GM18873 (cell line): Measurements from ENCODE around the gene SCAMP2.
"Not testable (repeated sequence)": the region's sequence is repeated elsewhere in the genome, so short reads cannot be mapped to it uniquely, and the experiment has no call there.

ENCODE experiments used
- ATAC-seq: cut with Tn5 transposase; IDR thresholded peaks from one replicate; pipeline ENCODE4 v1.9.1; 2021; ENCODE audit warnings: mild to moderate bottlenecking, moderate library complexity, moderate number of reproducible peaks; ENCODE audit not compliant: unreplicated experiment, low FRiP score

The SCAMP2 gene, protein sequence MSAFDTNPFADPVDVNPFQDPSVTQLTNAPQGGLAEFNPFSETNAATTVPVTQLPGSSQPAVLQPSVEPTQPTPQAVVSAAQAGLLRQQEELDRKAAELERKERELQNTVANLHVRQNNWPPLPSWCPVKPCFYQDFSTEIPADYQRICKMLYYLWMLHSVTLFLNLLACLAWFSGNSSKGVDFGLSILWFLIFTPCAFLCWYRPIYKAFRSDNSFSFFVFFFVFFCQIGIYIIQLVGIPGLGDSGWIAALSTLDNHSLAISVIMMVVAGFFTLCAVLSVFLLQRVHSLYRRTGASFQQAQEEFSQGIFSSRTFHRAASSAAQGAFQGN

DNA sequence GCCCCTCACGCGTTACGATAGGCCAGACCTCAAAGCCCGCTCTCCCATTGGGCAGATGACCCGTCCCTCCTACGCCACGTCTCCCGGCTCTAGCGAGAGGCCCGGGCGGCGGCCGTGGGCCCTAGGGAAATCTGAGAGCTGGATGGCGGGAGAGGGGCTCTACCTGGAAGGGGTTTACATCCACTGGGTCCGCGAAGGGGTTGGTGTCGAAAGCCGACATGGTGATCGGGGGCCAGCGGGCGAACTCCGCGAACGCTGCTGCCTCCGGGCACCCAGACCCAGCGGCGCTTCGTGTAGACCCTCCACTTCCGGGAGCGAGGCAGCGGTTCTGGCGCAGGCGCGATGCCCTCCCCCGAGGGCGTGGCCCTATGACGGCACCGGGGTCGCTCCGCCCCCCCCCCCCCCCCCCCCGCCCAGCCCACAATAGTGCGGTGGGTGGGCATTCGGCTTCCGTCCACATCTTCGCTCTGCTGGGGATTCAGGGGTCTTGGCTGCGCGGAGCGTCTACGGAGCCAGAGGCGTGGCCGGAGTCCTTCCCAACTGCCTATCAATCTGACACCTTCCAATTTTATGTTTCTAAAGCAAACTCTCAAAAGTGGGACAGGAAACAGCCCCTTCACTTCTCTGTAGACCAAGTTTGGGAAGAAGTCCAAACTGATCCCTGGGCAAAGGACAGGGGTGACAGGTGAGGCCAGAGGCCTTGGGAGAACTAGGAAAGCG lies at the start of gene SCAMP2:
Gene SCAMP2 (minus strand): TSS at position 330 of the 720 bp plus-strand sequence. CDS start 110 bp downstream, at position 220.
- ATAC-seq: peak; percentile 77

DNA sequence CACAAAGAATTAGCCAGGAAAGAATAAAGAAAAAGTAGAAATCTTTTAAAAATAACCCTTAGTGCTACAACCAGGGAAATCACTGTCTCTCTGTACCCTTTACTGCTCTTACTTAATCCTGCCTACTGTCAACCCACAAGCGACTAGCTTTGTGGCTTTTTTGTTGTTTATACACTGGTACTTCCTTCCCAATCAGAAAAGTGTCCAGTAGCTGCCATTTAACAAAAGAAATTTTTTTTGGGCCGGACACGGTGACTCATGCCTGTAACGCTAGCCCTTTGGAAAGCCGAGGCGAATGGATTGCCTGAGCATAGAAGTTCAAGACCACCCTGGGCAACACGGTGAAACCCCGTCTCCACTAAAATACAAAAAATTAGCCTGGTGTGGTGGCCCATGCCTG lies 47.3 kb upstream of the SCAMP2 start:
- ATAC-seq: no peak

DNA sequence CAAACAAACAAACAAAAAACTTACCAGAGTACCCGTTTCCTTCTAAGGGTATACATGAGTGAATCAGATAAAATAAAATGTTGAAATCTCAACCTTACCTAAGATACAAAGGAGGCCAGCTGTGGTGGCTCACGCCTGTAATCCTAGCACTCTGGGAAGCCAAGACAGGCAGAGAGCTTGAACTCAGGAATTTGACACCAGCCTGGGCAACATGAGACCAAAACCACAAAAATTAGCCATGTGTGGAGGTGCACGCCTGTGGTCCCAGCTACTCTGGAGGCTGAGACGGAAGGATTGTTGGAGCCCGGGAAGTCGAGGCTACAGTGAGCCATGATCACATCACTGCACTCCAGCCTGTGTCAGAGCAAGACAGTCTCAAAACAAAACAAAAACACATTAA lies 44.5 kb upstream of the SCAMP2 start:
- no peak for ATAC-seq

DNA sequence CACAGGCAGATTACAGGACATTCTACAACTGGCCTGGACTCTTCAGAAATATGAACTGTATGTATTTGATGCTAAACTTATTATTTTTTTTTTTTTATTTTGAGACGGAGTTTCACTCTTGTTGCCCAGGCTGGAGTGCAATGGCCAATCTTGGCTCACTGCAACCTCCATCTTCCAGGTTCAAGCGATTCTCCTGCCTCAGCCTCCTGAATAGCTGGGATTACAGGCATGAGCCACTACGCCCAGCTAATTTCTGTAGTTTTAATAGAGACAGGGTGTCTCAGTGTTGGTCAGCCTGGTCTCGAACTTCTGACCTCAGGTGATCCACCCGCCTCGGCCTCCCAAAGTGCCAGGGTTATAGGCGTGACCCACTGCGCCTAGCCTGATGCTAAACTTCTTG lies 40.6 kb upstream of the SCAMP2 start:
- not testable (repeated sequence) for ATAC-seq

DNA sequence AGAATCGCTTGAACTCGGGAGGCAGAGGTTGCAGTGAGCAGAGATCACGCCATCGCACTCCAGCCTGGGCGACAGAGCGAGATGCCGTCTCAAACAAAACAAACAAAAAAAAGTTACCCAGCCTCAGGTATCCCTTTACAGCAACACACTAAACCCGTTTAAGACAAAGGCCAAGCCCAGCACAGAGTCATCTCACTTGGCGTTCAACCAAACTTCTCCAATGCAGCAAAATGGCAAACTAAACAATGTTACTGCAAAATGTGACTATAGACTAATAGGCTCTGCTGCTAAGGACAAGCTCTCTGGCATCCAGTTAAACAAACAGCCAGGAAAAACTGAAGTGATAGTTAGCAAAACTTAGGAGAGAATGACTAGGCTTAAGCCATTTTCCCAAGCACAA lies 39.9 kb upstream of the SCAMP2 start:
- ATAC-seq: no peak

DNA sequence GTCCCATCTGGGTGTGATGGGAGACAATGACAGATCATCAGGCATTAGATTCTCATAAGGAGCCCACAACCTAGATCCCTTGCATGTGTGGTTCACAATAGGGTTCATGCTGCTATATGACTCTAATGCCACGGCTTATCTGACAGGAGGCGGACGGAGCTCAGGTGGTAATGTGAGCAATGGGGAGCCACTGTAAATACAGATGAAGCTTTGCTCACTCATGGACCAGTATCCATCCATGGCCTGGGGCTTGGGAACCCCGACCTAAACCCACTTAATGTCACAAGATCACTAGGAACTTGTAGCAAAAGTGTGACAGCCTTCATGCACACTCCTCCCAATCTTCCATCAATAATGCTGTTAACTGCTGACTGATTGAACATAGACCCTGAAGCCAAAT lies 35.5 kb upstream of the SCAMP2 start:
- no peak for ATAC-seq

DNA sequence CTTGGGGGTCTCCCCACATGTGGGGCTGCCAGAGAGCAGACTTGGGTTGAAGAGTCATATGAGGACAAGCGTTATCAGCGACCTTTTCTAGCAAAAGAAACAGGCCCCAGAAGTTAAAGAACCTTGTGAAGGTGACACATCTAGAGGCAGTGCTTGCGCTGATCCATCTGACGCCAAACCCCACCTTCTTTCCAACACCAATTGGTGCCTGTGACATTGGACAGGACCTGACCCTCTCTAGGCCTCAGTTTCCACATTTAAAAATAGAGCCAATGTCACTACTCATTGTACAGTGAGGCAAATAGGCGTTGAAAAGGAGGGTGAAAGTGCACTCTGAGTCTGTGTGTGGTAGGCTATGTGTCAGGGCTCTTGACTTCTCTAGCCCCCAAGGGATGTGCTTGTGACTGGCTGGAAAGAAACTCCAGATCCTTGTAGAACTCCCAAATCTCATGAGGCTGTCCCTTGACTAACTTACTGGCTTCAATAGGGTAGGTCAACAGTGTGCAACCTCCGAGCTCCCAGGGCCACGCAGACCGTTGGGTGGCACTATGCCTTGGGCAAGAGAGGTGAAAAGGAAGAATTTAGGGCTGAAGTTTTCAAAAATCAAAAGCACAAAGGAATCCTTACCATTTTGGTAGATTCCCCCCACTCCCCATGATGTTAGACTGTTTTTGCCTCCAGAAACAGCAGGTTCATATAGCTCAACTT lies 34.2 kb upstream of the SCAMP2 start:
- ATAC-seq: no peak

DNA sequence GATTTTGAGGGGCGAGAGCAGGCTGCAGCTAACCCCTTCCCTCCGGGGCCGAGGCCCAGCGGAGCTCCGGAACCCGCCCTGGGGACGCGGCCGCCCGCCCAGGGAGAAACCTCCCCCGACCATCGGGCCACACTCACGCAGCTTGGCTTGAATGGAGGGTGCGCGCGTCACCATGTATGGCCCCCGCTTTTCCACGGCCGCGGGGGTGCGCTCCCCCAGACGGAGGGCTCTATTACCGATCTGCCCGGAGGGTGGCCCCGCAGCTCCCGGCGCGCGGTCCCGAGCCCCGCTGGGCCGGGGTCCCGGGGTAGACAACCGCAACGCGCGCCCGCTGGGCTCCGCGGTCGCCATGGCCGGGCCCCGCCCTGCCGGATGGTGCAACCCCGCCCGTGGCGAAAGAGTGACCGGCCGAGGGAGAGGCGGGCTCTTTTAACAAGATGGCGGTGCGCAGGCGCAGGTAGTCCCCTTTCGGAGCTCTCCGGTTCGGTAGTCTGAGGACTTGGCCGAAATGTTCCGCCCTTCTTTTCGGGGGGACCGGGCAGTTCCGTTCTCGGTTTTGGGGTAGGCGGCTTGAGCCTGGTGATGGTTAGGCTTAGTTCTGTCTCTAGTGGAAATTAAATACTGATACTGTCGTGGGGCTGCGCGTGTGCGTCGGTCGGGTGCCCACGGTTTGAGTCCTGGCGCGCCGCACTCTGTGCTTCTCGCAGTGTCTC lies 33.4 kb upstream of the SCAMP2 start, which contains the start of gene FAM219B:
Gene FAM219B (minus strand): TSS at position 402 of the 713 bp plus-strand sequence. CDS start 51 bp downstream, at position 351.
- ATAC-seq: peak; percentile 73

DNA sequence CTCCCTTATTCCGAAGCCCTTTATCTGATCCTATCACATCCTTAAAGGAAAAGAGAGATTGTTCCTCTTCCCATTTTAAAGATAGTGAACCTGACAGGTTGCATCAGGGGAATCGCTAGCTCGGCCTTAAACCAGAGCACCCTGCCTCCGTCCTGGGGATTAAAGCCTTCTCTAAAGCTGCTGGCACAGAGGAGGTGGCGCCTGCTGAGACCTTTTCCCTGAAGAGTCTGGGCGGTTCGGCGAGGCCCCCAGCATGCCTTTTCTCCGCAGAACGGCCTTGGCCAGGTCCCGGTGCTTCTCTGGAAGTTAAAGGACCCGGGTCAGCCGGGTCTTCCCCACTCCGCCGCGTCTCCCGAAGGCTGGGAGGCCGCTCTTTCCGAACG lies 32.9 kb upstream of the SCAMP2 start:
- ATAC-seq: no peak

DNA sequence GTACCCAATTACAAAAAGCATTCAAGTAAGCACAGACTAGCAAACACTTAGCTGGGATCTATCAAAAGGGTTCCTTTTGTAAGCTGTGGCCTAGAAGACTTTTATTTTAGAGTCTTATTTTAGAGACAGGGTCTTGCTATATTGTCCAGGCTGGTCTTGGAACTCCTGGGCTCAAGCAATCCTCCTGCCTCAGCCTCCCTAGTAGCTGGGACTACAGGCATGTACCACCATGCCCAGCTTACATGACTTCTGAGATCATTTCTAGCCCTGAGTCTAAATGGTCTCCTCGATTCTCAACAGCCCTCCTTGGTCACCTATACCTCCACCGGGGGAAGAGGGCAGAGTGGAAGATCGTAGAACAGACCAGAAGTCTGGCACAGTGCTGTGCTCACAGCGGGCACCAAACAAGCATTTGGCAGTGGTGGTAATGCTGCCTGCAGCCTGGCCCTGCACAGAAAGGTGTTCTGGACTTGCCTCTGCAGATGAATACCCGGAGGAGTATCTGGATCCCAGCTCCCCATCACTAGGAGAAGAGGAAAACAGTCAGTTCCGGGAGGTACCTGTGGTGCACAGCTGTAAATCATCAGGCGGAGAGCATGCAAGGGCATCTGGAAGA lies 31.1 kb upstream of the SCAMP2 start:
- ATAC-seq: no peak

DNA sequence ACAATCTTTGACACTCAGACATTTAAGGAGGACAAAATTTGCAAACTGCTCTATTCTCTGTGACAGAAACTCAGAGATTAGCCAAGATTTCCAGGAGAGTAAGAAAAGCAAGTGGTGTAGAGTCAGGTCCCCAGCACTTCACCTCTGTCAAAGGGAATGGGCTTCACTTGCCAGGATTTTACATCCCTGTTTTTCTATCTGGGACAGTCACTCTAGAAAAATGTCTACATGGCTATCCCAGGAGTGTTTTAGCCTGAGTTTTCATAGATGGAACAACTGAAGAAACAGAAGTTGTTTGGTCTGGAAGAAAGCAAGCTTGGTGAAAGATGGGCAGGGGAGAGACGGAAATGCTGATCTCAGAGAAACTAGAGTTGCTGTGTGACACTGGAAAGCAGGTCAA lies 30.5 kb upstream of the SCAMP2 start:
- no peak for ATAC-seq

DNA sequence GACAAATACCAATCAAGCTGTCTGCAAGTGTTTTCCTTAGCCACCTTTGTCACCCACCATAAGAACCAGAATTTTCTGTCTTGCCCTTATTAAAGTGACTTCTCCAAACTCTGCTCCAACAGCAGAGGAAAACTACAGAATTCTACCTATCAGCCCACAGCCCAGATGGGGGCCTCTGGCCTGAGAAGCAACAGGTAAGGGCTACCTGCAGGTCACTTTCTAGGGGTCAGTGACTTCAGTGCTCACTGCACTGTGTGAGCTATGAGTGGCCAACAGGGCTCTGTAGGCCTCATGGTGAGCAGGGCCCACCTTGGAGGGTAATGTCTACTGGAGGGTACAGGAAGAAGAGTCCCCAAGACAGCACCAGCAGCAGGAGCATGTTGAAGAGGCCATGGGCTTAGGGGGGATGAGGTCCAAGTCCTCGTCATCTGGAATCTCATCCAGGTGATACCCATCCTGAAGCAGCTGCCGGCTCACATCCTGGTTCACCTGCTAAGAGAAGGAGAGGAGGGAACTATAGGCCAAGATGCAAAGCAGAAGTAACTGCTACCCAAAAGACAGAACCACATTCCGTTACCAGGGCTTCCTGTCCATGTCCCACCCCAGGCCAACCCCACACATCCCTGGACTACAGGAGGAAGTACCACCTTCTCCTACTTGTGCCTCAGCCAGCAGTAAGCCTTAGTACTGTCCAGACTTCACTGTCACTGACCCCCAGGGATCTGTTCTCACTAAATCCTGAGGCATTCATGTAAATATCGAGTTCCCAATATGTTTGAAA lies 29.3 kb upstream of the SCAMP2 start:
- no peak for ATAC-seq

DNA sequence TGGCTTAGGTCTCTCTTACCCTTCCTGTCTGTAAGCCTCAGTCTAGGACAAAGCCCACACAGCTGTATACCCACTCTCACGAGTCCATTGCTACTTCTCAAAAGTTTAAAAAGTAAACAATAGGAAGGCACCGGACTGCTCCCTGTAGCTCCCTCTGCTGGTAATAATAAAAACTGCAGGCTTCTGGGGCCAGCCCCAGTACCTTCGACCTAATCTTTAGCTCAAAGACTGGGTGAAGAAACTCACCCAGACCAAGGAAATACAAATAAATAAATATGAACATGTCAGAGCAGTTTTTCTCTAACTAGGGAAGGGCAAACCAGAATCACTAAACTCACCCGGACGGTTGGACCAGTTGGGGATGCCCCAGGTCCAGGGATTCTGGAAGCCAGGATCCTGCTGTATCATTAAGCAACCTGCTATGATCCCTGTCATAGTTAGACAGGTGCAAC lies 28.5 kb upstream of the SCAMP2 start:
- no peak for ATAC-seq

DNA sequence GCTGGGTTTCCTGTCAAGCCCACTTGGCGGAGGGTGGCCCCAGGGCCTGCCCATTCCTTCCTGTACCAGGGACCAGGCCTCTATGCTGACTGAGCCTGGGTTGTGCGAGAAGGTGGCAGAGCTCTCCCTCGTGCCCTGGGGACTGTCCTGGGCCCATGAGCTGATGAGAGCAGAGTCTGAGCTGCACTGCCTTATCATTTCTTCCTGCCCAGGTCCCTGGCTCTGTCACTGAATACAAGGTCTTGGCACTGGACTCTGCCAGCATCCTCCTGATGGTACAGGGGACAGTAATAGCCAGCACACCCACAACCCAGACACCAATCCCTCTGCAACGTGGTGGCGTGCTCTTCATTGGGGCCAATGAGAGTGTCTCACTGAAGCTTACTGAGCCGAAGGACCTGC lies 24.1 kb upstream of the SCAMP2 start:
- ATAC-seq: no peak

DNA sequence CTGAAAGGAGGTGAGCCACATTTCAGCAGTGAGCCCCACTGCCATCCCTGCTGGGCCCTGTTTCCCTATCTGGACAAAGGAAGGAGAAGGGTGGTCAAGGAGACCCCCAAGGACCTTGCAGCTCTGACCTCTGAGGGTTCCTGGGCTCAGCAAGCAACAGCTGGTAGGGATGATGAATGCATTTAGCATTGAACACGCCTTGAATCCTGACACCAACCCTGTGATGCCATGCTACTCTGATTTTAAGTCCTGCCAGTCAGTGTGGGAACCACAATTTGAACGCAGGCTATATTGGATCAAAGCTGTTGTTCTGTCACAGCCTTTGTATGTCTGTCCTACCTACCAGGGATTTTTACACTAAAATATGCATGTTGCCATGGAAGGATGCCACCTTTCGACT lies 23.2 kb upstream of the SCAMP2 start:
- no peak for ATAC-seq

DNA sequence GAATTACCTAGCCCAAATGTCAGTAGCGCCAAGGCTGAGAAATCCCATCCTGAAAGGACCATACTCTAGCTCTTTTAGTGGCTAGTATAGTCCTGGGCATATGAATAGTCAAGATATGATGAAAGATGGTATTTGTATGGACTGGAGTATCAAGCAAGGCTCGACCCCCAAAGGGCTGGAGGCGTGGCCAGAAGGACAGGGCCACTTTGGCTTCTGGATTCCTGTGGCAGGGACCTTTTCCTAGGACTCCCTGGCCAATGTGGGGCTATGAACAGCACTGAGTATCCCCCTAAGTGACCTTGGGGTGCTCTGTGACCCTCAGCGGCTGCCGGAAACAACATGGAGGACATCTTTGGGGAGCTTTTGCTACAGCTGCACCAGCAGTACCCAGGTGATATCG lies 22.7 kb upstream of the SCAMP2 start:
- ATAC-seq: no peak

DNA sequence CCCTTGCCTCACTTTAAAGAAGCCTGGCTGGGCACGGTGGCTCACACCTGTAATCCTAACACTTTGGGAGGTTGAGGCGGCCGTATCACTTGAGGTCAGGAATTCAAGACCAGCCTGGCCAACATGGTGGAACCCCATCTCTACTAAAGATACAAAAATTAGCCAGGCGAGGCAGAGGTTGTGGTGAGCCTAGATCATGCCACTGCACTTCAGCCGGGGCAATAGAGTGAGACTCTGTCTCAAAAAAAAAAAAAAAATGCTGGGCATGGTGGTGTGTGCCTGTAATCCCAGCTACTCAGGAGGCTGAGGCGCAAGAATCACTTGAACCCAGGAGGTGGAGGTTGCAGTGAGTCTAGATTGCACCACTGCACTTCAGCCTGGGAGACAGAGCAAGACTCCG lies 21.2 kb upstream of the SCAMP2 start:
- not testable (repeated sequence) for ATAC-seq

DNA sequence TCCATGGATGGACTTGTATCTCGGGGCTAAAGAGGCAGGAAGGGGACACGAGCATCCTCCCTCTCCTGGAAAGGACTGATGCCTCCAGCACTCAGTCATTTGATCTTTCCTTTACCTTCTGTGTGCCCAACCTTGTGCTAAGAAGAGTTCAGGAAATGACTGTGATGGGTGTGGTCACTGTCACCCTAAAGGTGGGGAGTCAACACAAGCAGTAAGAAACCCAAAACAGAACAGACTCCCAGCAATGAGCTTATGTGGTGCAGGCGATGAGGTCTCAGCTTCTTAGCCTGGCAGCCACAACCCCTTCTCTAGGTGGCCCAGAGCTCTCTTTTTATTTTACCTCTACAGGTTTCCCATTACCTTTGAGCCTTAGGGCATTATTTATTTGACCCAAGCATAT lies 20.5 kb upstream of the SCAMP2 start:
- no peak for ATAC-seq

DNA sequence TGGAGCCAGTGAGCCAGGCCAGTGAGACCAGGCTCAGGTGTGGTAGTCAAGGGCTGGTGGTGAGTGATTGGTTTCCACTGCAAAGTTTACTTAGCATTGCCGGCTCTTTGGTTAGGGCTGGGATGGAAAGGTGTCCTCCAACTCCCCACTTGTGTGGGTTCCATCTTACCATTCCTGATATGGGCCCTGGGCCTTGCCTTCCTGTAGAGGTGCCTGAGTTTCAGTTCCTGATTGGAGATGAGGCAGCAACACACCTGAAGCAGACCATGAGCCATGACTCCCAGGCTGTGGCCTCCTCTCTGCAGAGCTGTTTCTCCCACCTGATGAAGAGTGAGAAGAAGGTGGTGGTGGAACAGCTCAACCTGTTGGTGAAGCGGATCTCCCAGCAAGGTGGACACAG lies 19.8 kb upstream of the SCAMP2 start:
- ATAC-seq: no peak
